GM23338 (cell line): ENCODE measurements around the gene NEB. TPM values are rescaled to one million over a fixed set of nuclear protein-coding genes. Genes with fewer than 3 reads are reported as not detected.

Experiments used
- ATAC-seq: fragments of 200-7000 bp; cut with Tn5 transposase; 3 replicates; pipeline ENCODE4 v1.9.1; 2020
- DNase-seq: peaks from one replicate; pipeline ENCODE4 v3.0.0-alpha.2; 2015; ENCODE audit warnings: low spot score
- H2AFZ ChIP-seq: fragments of 200-600 bp; sonication (generic); 2 replicates; pipeline ENCODE4 v1.8.0; 2016; ENCODE audit warnings: antibody characterized with exemption, mild to moderate bottlenecking, moderate library complexity
- H3F3A ChIP-seq: fragments of 200-600 bp; sonication (generic); replicated peaks from 2 replicates; pipeline ENCODE4 v1.8.0; 2017; ENCODE audit warnings: antibody characterized with exemption, mixed run types, low read depth
- H3K27ac ChIP-seq: fragments of 200-600 bp; sonication (generic); 2 replicates; pipeline ENCODE4 v1.6.1; 2016; ENCODE audit warnings: low read depth
- H3K27me3 ChIP-seq: fragments of 200-600 bp; sonication (generic); 2 replicates; pipeline ENCODE4 v1.8.0; 2016; ENCODE audit warnings: mild to moderate bottlenecking, mixed run types, moderate library complexity; ENCODE audit not compliant: insufficient read depth
- H3K36me3 ChIP-seq: fragments of 200-600 bp; sonication (generic); 2 replicates; pipeline ENCODE4 v1.8.0; 2016; ENCODE audit warnings: mild to moderate bottlenecking; ENCODE audit not compliant: insufficient read depth
- H3K4me1 ChIP-seq: fragments of 200-600 bp; sonication (generic); 2 replicates; pipeline ENCODE4 v1.8.0; 2016; ENCODE audit warnings: mild to moderate bottlenecking, moderate library complexity; ENCODE audit not compliant: insufficient read depth
- H3K4me2 ChIP-seq: fragments of 200-600 bp; sonication (generic); 2 replicates; pipeline ENCODE4 v1.7.1; 2017; ENCODE audit warnings: mixed run types
- H3K4me3 ChIP-seq: fragments of 200-600 bp; sonication (generic); 2 replicates; pipeline ENCODE4 v1.6.1; 2016; ENCODE audit warnings: mixed run types
- H3K79me2 ChIP-seq: fragments of 200-600 bp; sonication (generic); replicated peaks from 2 replicates; pipeline ENCODE4 v1.8.0; 2017; ENCODE audit warnings: mild to moderate bottlenecking; ENCODE audit not compliant: insufficient read depth
- H3K9me2 ChIP-seq: fragments of 200-600 bp; sonication (generic); 2 replicates; pipeline ENCODE4 v1.8.0; 2017; ENCODE audit not compliant: insufficient read depth
- H4K20me1 ChIP-seq: fragments of 200-600 bp; sonication (generic); replicated peaks from 2 replicates; pipeline ENCODE4 v1.8.0; 2017; ENCODE audit warnings: mild to moderate bottlenecking; ENCODE audit not compliant: insufficient read depth
- H3K27ac Mint-ChIP-seq: 2 replicates; pipeline ENCODE4 v1.8.0; 2020; ENCODE audit warnings: inconsistent platforms, mild to moderate bottlenecking, moderate library complexity, mixed read lengths
- H3K27me3 Mint-ChIP-seq: 3 replicates; pipeline ENCODE4 v1.8.0; 2022; ENCODE audit warnings: low read depth, mild to moderate bottlenecking, moderate library complexity, mixed read lengths, inconsistent platforms; ENCODE audit not compliant: insufficient read depth, poor library complexity
- H3K36me3 Mint-ChIP-seq: 3 replicates; pipeline ENCODE4 v1.8.0; 2021; ENCODE audit warnings: low read depth, mild to moderate bottlenecking, inconsistent platforms, moderate library complexity, mixed read lengths
- H3K4me1 Mint-ChIP-seq: 3 replicates; pipeline ENCODE4 v1.8.0; 2020; ENCODE audit warnings: mild to moderate bottlenecking, inconsistent platforms, mixed read lengths
- H3K4me3 Mint-ChIP-seq: 3 replicates; pipeline ENCODE4 v1.8.0; 2021; ENCODE audit warnings: moderate library complexity, mild to moderate bottlenecking, inconsistent platforms, mixed read lengths
- H3K9me3 Mint-ChIP-seq: 3 replicates; pipeline ENCODE4 v1.8.0; 2020; ENCODE audit warnings: moderate library complexity, mild to moderate bottlenecking, inconsistent platforms, mixed read lengths
- EZH2 ChIP-seq: fragments of 200-600 bp; sonication (generic); IDR thresholded peaks from one replicate; pipeline ENCODE4 v1.8.0; 2017; ENCODE audit warnings: antibody characterized with exemption, mild to moderate bottlenecking, low read depth; ENCODE audit not compliant: unreplicated experiment
- EZH2phosphoT487 ChIP-seq: fragments of 200-600 bp; sonication (generic); IDR thresholded peaks from one replicate; pipeline ENCODE4 v1.8.1; 2018; ENCODE audit warnings: antibody characterized with exemption; ENCODE audit not compliant: unreplicated experiment
- JUNB ChIP-seq: IDR thresholded peaks from one replicate; pipeline ENCODE4 v1.6.1; 2016; ENCODE audit warnings: antibody characterized with exemption; ENCODE audit not compliant: unreplicated experiment
- NANOG ChIP-seq: IDR thresholded peaks from 2 replicates; pipeline ENCODE4 v1.6.1; 2016; ENCODE audit warnings: antibody characterized with exemption, borderline replicate concordance
- POLR2AphosphoS5 ChIP-seq: IDR thresholded peaks from 2 replicates; pipeline ENCODE4 v1.6.1; 2016; ENCODE audit warnings: antibody characterized with exemption, low read depth
- STAT1 ChIP-seq: IDR thresholded peaks from one replicate; pipeline ENCODE4 v1.6.1; 2016; ENCODE audit warnings: antibody characterized with exemption; ENCODE audit not compliant: unreplicated experiment
- polyA plus RNA-seq: library from polyadenylated mRNA; unstranded; fragments of >200 nt; fragmentation: Nextera tagmentation; extraction: Ambion mirVana; gene quantifications from 2 replicates; pipeline ENCODE4 v1.2.1, GENCODE V29; 2016
- total RNA-seq: library from RNA; depleted of rRNA; stranded (reverse); fragments of >200 nt; shearing (Covaris generic); gene quantifications from 2 replicates; pipeline ENCODE4 v1.2.3, GENCODE V29; 2014
- TF ChIP-seq, protein P1 (sequence below): fragments of 250-450 bp; sonication (Bioruptor Pico); IDR thresholded peaks from 2 replicates; pipeline ENCODE4 v1.5.0; 2020; ENCODE audit warnings: mild to moderate bottlenecking, moderate library complexity
- TF ChIP-seq, protein P2 (sequence below), 2 experiments: fragments of 200-600 bp in 1 of 2; sonication (generic) in 1 of 2; conservative IDR thresholded peaks; 2 replicates each; pipeline versions ENCODE4 v1.5.1 to v1.6.1; 2016 to 2017; ENCODE audit warnings: antibody characterized with exemption in 2 of 2, low read depth in 2 of 2, mild to moderate bottlenecking in 2 of 2, moderate library complexity in 1 of 2
- TF ChIP-seq, protein P3 (sequence below): IDR thresholded peaks from one replicate; pipeline ENCODE4 v1.6.1; 2018; ENCODE audit warnings: antibody characterized with exemption; ENCODE audit not compliant: unreplicated experiment
- TF ChIP-seq, protein P4 (sequence below): IDR thresholded peaks from 2 replicates; pipeline ENCODE4 v1.6.1; 2016; ENCODE audit warnings: antibody characterized with exemption

NEB gene
- total and polyA plus RNA-seq, 2 experiments from 2014 or later: 6.2 to 13.7 TPM

- Histone ChIP-seq H3K27me3 (no peaks in the 10 kb centered on the region), H3K9me2 (no peaks in the 10 kb centered on the region), H3F3A (no peaks in the 10 kb centered on the region), H3K4me3 (no peak overlapping the region), H4K20me1 (no peaks in the 10 kb centered on the region), H3K4me2 (no peak overlapping the region), H2AFZ (no peak overlapping the region), H3K27ac (no peak overlapping the region), H3K4me1 (0 out of 2 replicates have a peak, but pooled peaks cover 6% of the 10 kb centered on the region), H3K36me3 (no peaks in the 10 kb centered on the region), H3K79me2 (no peaks in the 10 kb centered on the region)
- no peak for DNase-seq
- H3K4me3 Mint-ChIP-seq: no peak overlapping the region
- H3K27ac Mint-ChIP-seq: no peak overlapping the region
- TF ChIP-seq JUNB (no peak), POLR2AphosphoS5 (no peak), NANOG (no peak), EZH2 (no peak), EZH2phosphoT487 (no peak), STAT1 (no peak)
- TF ChIP-seq, protein P1, sequence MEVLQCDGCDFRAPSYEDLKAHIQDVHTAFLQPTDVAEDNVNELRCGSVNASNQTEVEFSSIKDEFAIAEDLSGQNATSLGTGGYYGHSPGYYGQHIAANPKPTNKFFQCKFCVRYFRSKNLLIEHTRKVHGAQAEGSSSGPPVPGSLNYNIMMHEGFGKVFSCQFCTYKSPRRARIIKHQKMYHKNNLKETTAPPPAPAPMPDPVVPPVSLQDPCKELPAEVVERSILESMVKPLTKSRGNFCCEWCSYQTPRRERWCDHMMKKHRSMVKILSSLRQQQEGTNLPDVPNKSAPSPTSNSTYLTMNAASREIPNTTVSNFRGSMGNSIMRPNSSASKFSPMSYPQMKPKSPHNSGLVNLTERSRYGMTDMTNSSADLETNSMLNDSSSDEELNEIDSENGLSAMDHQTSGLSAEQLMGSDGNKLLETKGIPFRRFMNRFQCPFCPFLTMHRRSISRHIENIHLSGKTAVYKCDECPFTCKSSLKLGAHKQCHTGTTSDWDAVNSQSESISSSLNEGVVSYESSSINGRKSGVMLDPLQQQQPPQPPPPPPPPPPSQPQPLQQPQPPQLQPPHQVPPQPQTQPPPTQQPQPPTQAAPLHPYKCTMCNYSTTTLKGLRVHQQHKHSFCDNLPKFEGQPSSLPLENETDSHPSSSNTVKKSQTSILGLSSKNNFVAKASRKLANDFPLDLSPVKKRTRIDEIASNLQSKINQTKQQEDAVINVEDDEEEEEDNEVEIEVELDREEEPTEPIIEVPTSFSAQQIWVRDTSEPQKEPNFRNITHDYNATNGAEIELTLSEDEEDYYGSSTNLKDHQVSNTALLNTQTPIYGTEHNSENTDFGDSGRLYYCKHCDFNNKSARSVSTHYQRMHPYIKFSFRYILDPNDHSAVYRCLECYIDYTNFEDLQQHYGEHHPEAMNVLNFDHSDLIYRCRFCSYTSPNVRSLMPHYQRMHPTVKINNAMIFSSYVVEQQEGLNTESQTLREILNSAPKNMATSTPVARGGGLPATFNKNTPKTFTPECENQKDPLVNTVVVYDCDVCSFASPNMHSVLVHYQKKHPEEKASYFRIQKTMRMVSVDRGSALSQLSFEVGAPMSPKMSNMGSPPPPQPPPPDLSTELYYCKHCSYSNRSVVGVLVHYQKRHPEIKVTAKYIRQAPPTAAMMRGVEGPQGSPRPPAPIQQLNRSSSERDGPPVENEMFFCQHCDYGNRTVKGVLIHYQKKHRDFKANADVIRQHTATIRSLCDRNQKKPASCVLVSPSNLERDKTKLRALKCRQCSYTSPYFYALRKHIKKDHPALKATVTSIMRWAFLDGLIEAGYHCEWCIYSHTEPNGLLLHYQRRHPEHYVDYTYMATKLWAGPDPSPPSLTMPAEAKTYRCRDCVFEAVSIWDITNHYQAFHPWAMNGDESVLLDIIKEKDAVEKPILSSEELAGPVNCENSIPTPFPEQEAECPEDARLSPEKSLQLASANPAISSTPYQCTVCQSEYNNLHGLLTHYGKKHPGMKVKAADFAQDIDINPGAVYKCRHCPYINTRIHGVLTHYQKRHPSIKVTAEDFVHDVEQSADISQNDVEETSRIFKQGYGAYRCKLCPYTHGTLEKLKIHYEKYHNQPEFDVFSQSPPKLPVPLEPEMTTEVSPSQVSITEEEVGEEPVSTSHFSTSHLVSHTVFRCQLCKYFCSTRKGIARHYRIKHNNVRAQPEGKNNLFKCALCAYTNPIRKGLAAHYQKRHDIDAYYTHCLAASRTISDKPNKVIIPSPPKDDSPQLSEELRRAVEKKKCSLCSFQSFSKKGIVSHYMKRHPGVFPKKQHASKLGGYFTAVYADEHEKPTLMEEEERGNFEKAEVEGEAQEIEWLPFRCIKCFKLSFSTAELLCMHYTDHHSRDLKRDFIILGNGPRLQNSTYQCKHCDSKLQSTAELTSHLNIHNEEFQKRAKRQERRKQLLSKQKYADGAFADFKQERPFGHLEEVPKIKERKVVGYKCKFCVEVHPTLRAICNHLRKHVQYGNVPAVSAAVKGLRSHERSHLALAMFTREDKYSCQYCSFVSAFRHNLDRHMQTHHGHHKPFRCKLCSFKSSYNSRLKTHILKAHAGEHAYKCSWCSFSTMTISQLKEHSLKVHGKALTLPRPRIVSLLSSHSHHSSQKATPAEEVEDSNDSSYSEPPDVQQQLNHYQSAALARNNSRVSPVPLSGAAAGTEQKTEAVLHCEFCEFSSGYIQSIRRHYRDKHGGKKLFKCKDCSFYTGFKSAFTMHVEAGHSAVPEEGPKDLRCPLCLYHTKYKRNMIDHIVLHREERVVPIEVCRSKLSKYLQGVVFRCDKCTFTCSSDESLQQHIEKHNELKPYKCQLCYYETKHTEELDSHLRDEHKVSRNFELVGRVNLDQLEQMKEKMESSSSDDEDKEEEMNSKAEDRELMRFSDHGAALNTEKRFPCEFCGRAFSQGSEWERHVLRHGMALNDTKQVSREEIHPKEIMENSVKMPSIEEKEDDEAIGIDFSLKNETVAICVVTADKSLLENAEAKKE (CRISPR knock-in tag): no peak
- TF ChIP-seq, protein P2, sequence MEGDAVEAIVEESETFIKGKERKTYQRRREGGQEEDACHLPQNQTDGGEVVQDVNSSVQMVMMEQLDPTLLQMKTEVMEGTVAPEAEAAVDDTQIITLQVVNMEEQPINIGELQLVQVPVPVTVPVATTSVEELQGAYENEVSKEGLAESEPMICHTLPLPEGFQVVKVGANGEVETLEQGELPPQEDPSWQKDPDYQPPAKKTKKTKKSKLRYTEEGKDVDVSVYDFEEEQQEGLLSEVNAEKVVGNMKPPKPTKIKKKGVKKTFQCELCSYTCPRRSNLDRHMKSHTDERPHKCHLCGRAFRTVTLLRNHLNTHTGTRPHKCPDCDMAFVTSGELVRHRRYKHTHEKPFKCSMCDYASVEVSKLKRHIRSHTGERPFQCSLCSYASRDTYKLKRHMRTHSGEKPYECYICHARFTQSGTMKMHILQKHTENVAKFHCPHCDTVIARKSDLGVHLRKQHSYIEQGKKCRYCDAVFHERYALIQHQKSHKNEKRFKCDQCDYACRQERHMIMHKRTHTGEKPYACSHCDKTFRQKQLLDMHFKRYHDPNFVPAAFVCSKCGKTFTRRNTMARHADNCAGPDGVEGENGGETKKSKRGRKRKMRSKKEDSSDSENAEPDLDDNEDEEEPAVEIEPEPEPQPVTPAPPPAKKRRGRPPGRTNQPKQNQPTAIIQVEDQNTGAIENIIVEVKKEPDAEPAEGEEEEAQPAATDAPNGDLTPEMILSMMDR (conservative IDR thresholded peaks at IDR 0.05; ENCODE audit: low read depth in 2 of 2): no peak
- TF ChIP-seq, protein P3, sequence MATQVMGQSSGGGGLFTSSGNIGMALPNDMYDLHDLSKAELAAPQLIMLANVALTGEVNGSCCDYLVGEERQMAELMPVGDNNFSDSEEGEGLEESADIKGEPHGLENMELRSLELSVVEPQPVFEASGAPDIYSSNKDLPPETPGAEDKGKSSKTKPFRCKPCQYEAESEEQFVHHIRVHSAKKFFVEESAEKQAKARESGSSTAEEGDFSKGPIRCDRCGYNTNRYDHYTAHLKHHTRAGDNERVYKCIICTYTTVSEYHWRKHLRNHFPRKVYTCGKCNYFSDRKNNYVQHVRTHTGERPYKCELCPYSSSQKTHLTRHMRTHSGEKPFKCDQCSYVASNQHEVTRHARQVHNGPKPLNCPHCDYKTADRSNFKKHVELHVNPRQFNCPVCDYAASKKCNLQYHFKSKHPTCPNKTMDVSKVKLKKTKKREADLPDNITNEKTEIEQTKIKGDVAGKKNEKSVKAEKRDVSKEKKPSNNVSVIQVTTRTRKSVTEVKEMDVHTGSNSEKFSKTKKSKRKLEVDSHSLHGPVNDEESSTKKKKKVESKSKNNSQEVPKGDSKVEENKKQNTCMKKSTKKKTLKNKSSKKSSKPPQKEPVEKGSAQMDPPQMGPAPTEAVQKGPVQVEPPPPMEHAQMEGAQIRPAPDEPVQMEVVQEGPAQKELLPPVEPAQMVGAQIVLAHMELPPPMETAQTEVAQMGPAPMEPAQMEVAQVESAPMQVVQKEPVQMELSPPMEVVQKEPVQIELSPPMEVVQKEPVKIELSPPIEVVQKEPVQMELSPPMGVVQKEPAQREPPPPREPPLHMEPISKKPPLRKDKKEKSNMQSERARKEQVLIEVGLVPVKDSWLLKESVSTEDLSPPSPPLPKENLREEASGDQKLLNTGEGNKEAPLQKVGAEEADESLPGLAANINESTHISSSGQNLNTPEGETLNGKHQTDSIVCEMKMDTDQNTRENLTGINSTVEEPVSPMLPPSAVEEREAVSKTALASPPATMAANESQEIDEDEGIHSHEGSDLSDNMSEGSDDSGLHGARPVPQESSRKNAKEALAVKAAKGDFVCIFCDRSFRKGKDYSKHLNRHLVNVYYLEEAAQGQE: no peak
- TF ChIP-seq, protein P4, sequence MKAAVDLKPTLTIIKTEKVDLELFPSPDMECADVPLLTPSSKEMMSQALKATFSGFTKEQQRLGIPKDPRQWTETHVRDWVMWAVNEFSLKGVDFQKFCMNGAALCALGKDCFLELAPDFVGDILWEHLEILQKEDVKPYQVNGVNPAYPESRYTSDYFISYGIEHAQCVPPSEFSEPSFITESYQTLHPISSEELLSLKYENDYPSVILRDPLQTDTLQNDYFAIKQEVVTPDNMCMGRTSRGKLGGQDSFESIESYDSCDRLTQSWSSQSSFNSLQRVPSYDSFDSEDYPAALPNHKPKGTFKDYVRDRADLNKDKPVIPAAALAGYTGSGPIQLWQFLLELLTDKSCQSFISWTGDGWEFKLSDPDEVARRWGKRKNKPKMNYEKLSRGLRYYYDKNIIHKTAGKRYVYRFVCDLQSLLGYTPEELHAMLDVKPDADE: no peak
- H3K36me3 Mint-ChIP-seq: no peaks in the 10 kb centered on the region
- peaks cover 11% of the 10 kb centered on the region for H3K4me1 Mint-ChIP-seq
- no peaks in the 10 kb centered on the region for H3K9me3 Mint-ChIP-seq
- ATAC-seq: no peak
- H3K27me3 Mint-ChIP-seq: peaks cover 9% of the 10 kb centered on the region
Measured at GRCh38 chr2:151762694-151763093, 28.4 kb upstream of the NEB start.
